ENCODE data around the gene RTN3.

Gene RTN3

DNA sequence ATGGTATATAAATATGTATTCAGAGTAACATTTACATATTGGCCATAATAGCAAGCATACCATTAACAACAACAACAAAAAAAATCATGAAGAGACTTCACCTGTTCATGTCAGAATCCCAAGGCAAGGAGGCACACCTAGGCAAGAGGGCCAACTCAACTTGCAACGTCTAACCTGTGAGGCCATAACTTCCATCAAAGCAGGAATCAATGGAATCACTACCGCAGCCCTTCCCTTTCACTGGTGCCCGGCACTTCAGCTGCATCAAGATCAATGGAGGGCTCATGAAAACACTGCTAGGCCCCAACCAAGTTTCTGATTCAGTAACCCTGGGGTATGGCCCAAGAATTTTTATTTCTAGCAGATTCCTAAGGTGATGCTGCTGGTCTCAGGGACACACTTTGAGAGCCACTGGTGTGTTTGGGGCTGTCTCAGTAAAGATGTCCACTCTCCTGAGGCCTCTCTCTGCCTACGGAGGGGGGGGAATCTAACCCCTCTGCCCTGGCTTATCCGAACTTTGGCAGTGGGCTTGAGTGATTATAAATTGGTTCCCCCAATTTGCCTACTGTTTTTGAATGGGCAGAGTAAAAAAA lies 79.3 kb downstream of the RTN3 start:
- Histone ChIP-seq H3K9me3 (ENCODE audit: control insufficient read depth, low read length) (no peaks in the 10 kb centered on the region), H3K27me3 (ENCODE audit: control insufficient read depth, insufficient read depth, low read length) (no peaks in the 10 kb centered on the region), H3K9ac (no peak overlapping the region), H3K4me1 (no peaks in the 10 kb centered on the region), H3K36me3 (ENCODE audit: control insufficient read depth, insufficient read depth, low read length) (no peaks in the 10 kb centered on the region), H3K4me3 (ENCODE audit: low read depth, low read length) (no peak overlapping the region), H2AFZ (no peak overlapping the region), H3K79me2 (no peaks in the 10 kb centered on the region), H3K27ac (no peak overlapping the region), H3K4me2 (ENCODE audit: low read length) (no peak overlapping the region)
- TF ChIP-seq, protein P1, sequence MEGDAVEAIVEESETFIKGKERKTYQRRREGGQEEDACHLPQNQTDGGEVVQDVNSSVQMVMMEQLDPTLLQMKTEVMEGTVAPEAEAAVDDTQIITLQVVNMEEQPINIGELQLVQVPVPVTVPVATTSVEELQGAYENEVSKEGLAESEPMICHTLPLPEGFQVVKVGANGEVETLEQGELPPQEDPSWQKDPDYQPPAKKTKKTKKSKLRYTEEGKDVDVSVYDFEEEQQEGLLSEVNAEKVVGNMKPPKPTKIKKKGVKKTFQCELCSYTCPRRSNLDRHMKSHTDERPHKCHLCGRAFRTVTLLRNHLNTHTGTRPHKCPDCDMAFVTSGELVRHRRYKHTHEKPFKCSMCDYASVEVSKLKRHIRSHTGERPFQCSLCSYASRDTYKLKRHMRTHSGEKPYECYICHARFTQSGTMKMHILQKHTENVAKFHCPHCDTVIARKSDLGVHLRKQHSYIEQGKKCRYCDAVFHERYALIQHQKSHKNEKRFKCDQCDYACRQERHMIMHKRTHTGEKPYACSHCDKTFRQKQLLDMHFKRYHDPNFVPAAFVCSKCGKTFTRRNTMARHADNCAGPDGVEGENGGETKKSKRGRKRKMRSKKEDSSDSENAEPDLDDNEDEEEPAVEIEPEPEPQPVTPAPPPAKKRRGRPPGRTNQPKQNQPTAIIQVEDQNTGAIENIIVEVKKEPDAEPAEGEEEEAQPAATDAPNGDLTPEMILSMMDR (IDR thresholded peaks at IDR 0.05): no peak

- H3K27me3 ChIP-seq (ENCODE audit: control insufficient read depth, insufficient read depth, low read length): no peaks in the 10 kb centered on the region
- no peaks in the 10 kb centered on the region for H3K4me1 ChIP-seq
- no peak overlapping the region for H3K4me3 ChIP-seq (ENCODE audit: low read depth, low read length)
- TF ChIP-seq, protein P1 (IDR thresholded peaks at IDR 0.05): no peak
- no peak overlapping the region for H2AFZ ChIP-seq
- no peaks in the 10 kb centered on the region for H3K36me3 ChIP-seq (ENCODE audit: control insufficient read depth, insufficient read depth, low read length)
- no peak overlapping the region for H3K4me2 ChIP-seq (ENCODE audit: low read length)
- no peak overlapping the region for H3K9ac ChIP-seq
- no peaks in the 10 kb centered on the region for H3K9me3 ChIP-seq (ENCODE audit: control insufficient read depth, low read length)
- no peaks in the 10 kb centered on the region for H3K79me2 ChIP-seq
- no peak overlapping the region for H3K27ac ChIP-seq
These were observed 79.9 kb downstream of the RTN3 start for GRCh38 chr11:63761188-63761587.

- Histone ChIP-seq H3K9me3 (ENCODE audit: control insufficient read depth, low read length) (no peaks in the 10 kb centered on the region), H3K27me3 (ENCODE audit: control insufficient read depth, insufficient read depth, low read length) (no peaks in the 10 kb centered on the region)
These were observed 80.8 kb downstream of the RTN3 start for GRCh38 chr11:63761931-63762653.

GRCh38 chr11:63762654-63763495 lies 81.6 kb downstream of the RTN3 start:
- no peaks in the 10 kb centered on the region for H3K4me1 ChIP-seq
- TF ChIP-seq, protein P1 (IDR thresholded peaks at IDR 0.05): no peak

More at GRCh38 chr11:63761931-63762653, 80.8 kb downstream of the RTN3 start:
- Histone ChIP-seq H3K36me3 (ENCODE audit: control insufficient read depth, insufficient read depth, low read length) (no peaks in the 10 kb centered on the region), H3K27ac (no peak overlapping the region), H3K4me3 (ENCODE audit: low read depth, low read length) (no peak overlapping the region), H3K9ac (no peak overlapping the region), H3K4me1 (no peaks in the 10 kb centered on the region), H2AFZ (peak overlapping the region; percentile 83), H3K79me2 (no peaks in the 10 kb centered on the region), H3K4me2 (ENCODE audit: low read length) (no peak overlapping the region)
- TF ChIP-seq, protein P1 (IDR thresholded peaks at IDR 0.05): no peak

More at GRCh38 chr11:63762654-63763495, 81.6 kb downstream of the RTN3 start:
- Histone ChIP-seq H3K79me2 (no peaks in the 10 kb centered on the region), H3K27ac (no peak overlapping the region), H2AFZ (peak overlapping the region; percentile 83), H3K4me2 (ENCODE audit: low read length) (peak overlapping the region; percentile 51), H3K9ac (no peak overlapping the region), H3K9me3 (ENCODE audit: control insufficient read depth, low read length) (no peaks in the 10 kb centered on the region), H3K4me3 (ENCODE audit: low read depth, low read length) (peak overlapping the region; percentile 27), H3K36me3 (ENCODE audit: control insufficient read depth, insufficient read depth, low read length) (no peaks in the 10 kb centered on the region), H3K27me3 (ENCODE audit: control insufficient read depth, insufficient read depth, low read length) (no peaks in the 10 kb centered on the region)

All from parathyroid adenoma (tissue), 2 donors.